ENCODE measurements around the gene RNF41. TPM values are rescaled to one million over a fixed set of nuclear protein-coding genes. Genes with fewer than 3 reads are reported as not detected.

Gene RNF41
- total RNA-seq, 4 donors from 2014 or later: 39.0 to 51.3 (median 42.7) TPM

GRCh38 chr12:56216461-56216860 is 5.3 kb downstream of the RNF41 start:
- Histone ChIP-seq H3K9me3 (no peaks in the 10 kb centered on the region), H3K4me1 (peaks cover 10 to 18% (median 14%) of the 10 kb centered on the region in 4 donors), H3K4me3 (no peak overlapping the region), H3K27ac (no peak overlapping the region), H3K27me3 (no peaks in the 10 kb centered on the region), H3K36me3 (peaks cover 0 to 43% (median 15%) of the 10 kb centered on the region in 4 donors)
- WGBS, 2 donors (ENCODE audit: low coverage in 1 of 2): 88 to 100% methylated on average over 1 to 3 of the region's 3 CpGs
- TF ChIP-seq POLR2A (IDR thresholded peaks at IDR 0.05) (no peak), POLR2AphosphoS5 (IDR thresholded peaks at IDR 0.05) (no peak), EP300 (IDR thresholded peaks at IDR 0.05; ENCODE audit: low read depth) (no peak)
- TF ChIP-seq, protein P1, sequence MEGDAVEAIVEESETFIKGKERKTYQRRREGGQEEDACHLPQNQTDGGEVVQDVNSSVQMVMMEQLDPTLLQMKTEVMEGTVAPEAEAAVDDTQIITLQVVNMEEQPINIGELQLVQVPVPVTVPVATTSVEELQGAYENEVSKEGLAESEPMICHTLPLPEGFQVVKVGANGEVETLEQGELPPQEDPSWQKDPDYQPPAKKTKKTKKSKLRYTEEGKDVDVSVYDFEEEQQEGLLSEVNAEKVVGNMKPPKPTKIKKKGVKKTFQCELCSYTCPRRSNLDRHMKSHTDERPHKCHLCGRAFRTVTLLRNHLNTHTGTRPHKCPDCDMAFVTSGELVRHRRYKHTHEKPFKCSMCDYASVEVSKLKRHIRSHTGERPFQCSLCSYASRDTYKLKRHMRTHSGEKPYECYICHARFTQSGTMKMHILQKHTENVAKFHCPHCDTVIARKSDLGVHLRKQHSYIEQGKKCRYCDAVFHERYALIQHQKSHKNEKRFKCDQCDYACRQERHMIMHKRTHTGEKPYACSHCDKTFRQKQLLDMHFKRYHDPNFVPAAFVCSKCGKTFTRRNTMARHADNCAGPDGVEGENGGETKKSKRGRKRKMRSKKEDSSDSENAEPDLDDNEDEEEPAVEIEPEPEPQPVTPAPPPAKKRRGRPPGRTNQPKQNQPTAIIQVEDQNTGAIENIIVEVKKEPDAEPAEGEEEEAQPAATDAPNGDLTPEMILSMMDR (IDR thresholded peaks at IDR 0.05): no peak
- no peak for DNase-seq
- in situ Hi-C loops (cut with MboI; ENCODE audit: low pct_ligation_motif_present in 1 of 4, low pct_unique_long_range_greater_than_20kb in 1 of 4, low sequenced_read_pairs in 3 of 4) (no loop called here), intact Hi-C loops (cut with DNase I; ENCODE audit: low total_unique reads) (no loop called here)

- Histone ChIP-seq H3K4me1 (no peaks in the 10 kb centered on the region), H3K27ac (no peak overlapping the region), H3K36me3 (peaks cover 0 to 61% (median 28%) of the 10 kb centered on the region in 4 donors), H3K4me3 (no peak overlapping the region), H3K9me3 (no peaks in the 10 kb centered on the region), H3K27me3 (no peaks in the 10 kb centered on the region)
- no peak for TF ChIP-seq EP300 (IDR thresholded peaks at IDR 0.05; ENCODE audit: low read depth)
- TF ChIP-seq POLR2A (IDR thresholded peaks at IDR 0.05): no peak
- TF ChIP-seq, protein P1 (IDR thresholded peaks at IDR 0.05): no peak
- no peak for TF ChIP-seq POLR2AphosphoS5 (IDR thresholded peaks at IDR 0.05)
- in situ Hi-C loops (cut with MboI; ENCODE audit: low pct_ligation_motif_present in 1 of 4, low pct_unique_long_range_greater_than_20kb in 1 of 4, low sequenced_read_pairs in 3 of 4) (no loop called here), intact Hi-C loops (cut with DNase I; ENCODE audit: low total_unique reads) (no loop called here)
- WGBS, 2 donors (ENCODE audit: low coverage in 1 of 2): 87% methylated on average over 5 of the region's 5 CpGs; no CpG with 5 or more reads in 1 of the 2 donors
- DNase-seq: no peak
Measured at GRCh38 chr12:56213878-56214277, 7.8 kb downstream of the RNF41 start.

DNA sequence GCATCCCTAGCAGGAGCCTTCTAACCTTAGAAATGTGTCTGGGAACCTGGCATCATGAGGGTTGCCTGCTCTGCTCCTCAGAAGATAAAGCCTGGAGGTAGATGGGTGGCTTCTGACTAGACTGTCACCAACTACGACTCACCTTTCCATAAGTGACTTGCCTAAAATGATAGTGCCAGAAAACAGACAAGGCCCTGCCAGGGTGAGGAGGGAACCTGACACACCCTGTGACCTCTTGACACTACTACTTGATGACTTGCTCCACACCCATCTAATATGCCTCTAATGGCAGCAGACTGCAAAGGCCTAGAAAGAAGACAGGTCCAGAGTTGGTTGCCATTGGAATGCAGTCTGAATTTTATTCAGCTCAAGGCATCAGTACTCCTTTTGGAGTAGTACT is 9.4 kb downstream of the RNF41 start:
- TF ChIP-seq POLR2AphosphoS5 (IDR thresholded peaks at IDR 0.05): no peak
- TF ChIP-seq, protein P1 (IDR thresholded peaks at IDR 0.05): no peak
- TF ChIP-seq EP300 (IDR thresholded peaks at IDR 0.05; ENCODE audit: low read depth): no peak
- TF ChIP-seq POLR2A (IDR thresholded peaks at IDR 0.05): no peak
- Histone ChIP-seq H3K4me1 (no peaks in the 10 kb centered on the region), H3K27ac (no peak overlapping the region), H3K4me3 (no peak overlapping the region), H3K27me3 (no peaks in the 10 kb centered on the region), H3K36me3 (peaks cover 0 to 72% (median 35%) of the 10 kb centered on the region in 4 donors), H3K9me3 (no peaks in the 10 kb centered on the region)
- WGBS, 2 donors (ENCODE audit: low coverage in 1 of 2): 69 to 100% methylated on average over 1 of the region's 1 CpG
- no peak for DNase-seq
- in situ Hi-C loops (cut with MboI; ENCODE audit: low pct_ligation_motif_present in 1 of 4, low pct_unique_long_range_greater_than_20kb in 1 of 4, low sequenced_read_pairs in 3 of 4) (no loop called here), intact Hi-C loops (cut with DNase I; ENCODE audit: low total_unique reads) (no loop called here)

- intact Hi-C loops (cut with DNase I; ENCODE audit: low total_unique reads): no loop called here
- peaks cover 0 to 68% (median 23%) of the 10 kb centered on the region in 4 donors for H3K36me3 ChIP-seq
Measured at GRCh38 chr12:56208006-56208405, 13.7 kb downstream of the RNF41 start.

More at GRCh38 chr12:56208006-56208405, 13.7 kb downstream of the RNF41 start:
- H3K4me1 ChIP-seq: no peaks in the 10 kb centered on the region
- DNase-seq: no peak
- WGBS, 2 donors (ENCODE audit: low coverage in 1 of 2): 80 to 81% methylated on average over 1 to 6 of the region's 6 CpGs
- H3K27me3 ChIP-seq: no peaks in the 10 kb centered on the region
- H3K27ac ChIP-seq: no peak overlapping the region
- no peak for TF ChIP-seq POLR2A (IDR thresholded peaks at IDR 0.05)
- TF ChIP-seq, protein P1 (IDR thresholded peaks at IDR 0.05): no peak
- TF ChIP-seq POLR2AphosphoS5 (IDR thresholded peaks at IDR 0.05): no peak
- no peak for TF ChIP-seq EP300 (IDR thresholded peaks at IDR 0.05; ENCODE audit: low read depth)
- H3K4me3 ChIP-seq: no peak overlapping the region
- in situ Hi-C loops (cut with MboI; ENCODE audit: low pct_ligation_motif_present in 1 of 4, low pct_unique_long_range_greater_than_20kb in 1 of 4, low sequenced_read_pairs in 3 of 4): no loop called here
- no peaks in the 10 kb centered on the region for H3K9me3 ChIP-seq
